Effector memory CD8-positive, alpha-beta T cell (primary cell): ENCODE data around the gene CAMLG.
"Not testable (repeated sequence)": the region's sequence is repeated elsewhere in the genome, so short reads cannot be mapped to it uniquely, and the experiment has no call there.

Source experiments
- ATAC-seq: fragments of 150-1000 bp; cut with Tn5 transposase; replicated peaks from 2 replicates; pipeline ENCODE4 v1.10.0; 2021; ENCODE audit warnings: mild to moderate bottlenecking, moderate library complexity
- DNase-seq, 3 experiments: peaks; one replicate each; pipeline ENCODE4 v3.0.0; 2021
- H3K27ac Mint-ChIP-seq, 2 donors: one replicate each; pipeline ENCODE4 v1.8.0; 2022; ENCODE audit warnings: mild to moderate bottlenecking in 2 of 2, mixed read lengths in 2 of 2, moderate library complexity in 2 of 2
- H3K27me3 Mint-ChIP-seq, 2 donors: one replicate each; pipeline ENCODE4 v1.8.0; 2022; ENCODE audit warnings: mixed read lengths in 2 of 2
- H3K36me3 Mint-ChIP-seq: one replicate; pipeline ENCODE4 v1.8.0; 2022; ENCODE audit warnings: mild to moderate bottlenecking, moderate library complexity, mixed read lengths; ENCODE audit not compliant: insufficient read depth
- H3K4me1 Mint-ChIP-seq, 2 donors: one replicate each; pipeline ENCODE4 v1.8.0; 2022; ENCODE audit warnings: low read depth in 2 of 2, mixed read lengths in 2 of 2
- H3K4me3 Mint-ChIP-seq, 2 donors: one replicate each; pipeline ENCODE4 v1.8.0; 2022; ENCODE audit warnings: mild to moderate bottlenecking in 2 of 2, mixed read lengths in 2 of 2, moderate library complexity in 2 of 2
- H3K9me3 Mint-ChIP-seq, 2 donors: one replicate each; pipeline ENCODE4 v1.8.0; 2022; ENCODE audit warnings: mixed read lengths in 2 of 2

CAMLG gene

GRCh38 chr5:134742134-134742533 lies 3.8 kb downstream of the CAMLG start:
- Mint-ChIP-seq H3K9me3 (no peaks in the 10 kb centered on the region), H3K4me3 (no peak overlapping the region), H3K27me3 (no peaks in the 10 kb centered on the region), H3K36me3 (peaks cover 20% of the 10 kb centered on the region), H3K27ac (no peak overlapping the region), H3K4me1 (peaks cover 22 to 24% of the 10 kb centered on the region in 2 donors)
- ATAC-seq (no peak), DNase-seq (no peak)

GRCh38 chr5:134749415-134749814 lies 11.1 kb downstream of the CAMLG start:
- H3K9me3 Mint-ChIP-seq, result no peaks in the 10 kb centered on the region
- no peak overlapping the region for H3K4me3 Mint-ChIP-seq
- no peaks in the 10 kb centered on the region for H3K27me3 Mint-ChIP-seq
- peak overlapping the region in 1 of 2 donors; percentile 41 for H3K27ac Mint-ChIP-seq
- H3K36me3 Mint-ChIP-seq, result peaks cover 18% of the 10 kb centered on the region
- no peaks in the 10 kb centered on the region for H3K4me1 Mint-ChIP-seq
- DNase-seq (no peak), ATAC-seq (no peak)

- ATAC-seq (no peak), DNase-seq (no peak)
- no peaks in the 10 kb centered on the region for H3K9me3 Mint-ChIP-seq
Observed at GRCh38 chr5:134758176-134758503, 19.8 kb downstream of the CAMLG start.

GRCh38 chr5:134758504-134759341 lies 20.4 kb downstream of the CAMLG start, which contains the start of gene DDX46:
Gene DDX46 (plus strand): TSS chr5:134758779. CDS start chr5:134758939, 160 bp downstream.
- Mint-ChIP-seq H3K4me1 (peaks cover 19 to 27% of the 10 kb centered on the region in 2 donors), H3K36me3 (peaks cover 16% of the 10 kb centered on the region), H3K27me3 (no peaks in the 10 kb centered on the region), H3K4me3 (peak within 1 kb of the TSS; percentile 99 to 100), H3K27ac (peak within 1 kb of the TSS; percentile 97 to 98), H3K9me3 (no peaks in the 10 kb centered on the region)
- ATAC-seq (peak; percentile 98), DNase-seq (peak; percentile 93 to 94 (median 94))

More at GRCh38 chr5:134758176-134758503, 19.8 kb downstream of the CAMLG start:
- H3K4me3 Mint-ChIP-seq, result peak overlapping the region; percentile 99 to 100
- H3K36me3 Mint-ChIP-seq, result peaks cover 10% of the 10 kb centered on the region
- peaks cover 19 to 27% of the 10 kb centered on the region in 2 donors for H3K4me1 Mint-ChIP-seq
- no peaks in the 10 kb centered on the region for H3K27me3 Mint-ChIP-seq
- peak overlapping the region; percentile 97 to 98 for H3K27ac Mint-ChIP-seq

GRCh38 chr5:134767528-134768291 lies 29.4 kb downstream of the CAMLG start:
- not testable (repeated sequence) for H3K4me1 Mint-ChIP-seq, ATAC-seq, H3K27ac Mint-ChIP-seq, H3K9me3 Mint-ChIP-seq, H3K27me3 Mint-ChIP-seq, DNase-seq, H3K4me3 Mint-ChIP-seq
- H3K36me3 Mint-ChIP-seq, result peaks cover 90% of the 10 kb centered on the region

GRCh38 chr5:134769206-134769605 lies 30.9 kb downstream of the CAMLG start:
- H3K27ac Mint-ChIP-seq, result no peak overlapping the region
- H3K27me3 Mint-ChIP-seq, result no peaks in the 10 kb centered on the region
- H3K4me3 Mint-ChIP-seq, result no peak overlapping the region
- no peak for DNase-seq
- no peak for ATAC-seq
- peaks cover 0 to 3% of the 10 kb centered on the region in 2 donors for H3K4me1 Mint-ChIP-seq
- peaks cover 94% of the 10 kb centered on the region for H3K36me3 Mint-ChIP-seq
- H3K9me3 Mint-ChIP-seq, result no peaks in the 10 kb centered on the region

GRCh38 chr5:134772461-134773125 lies 34.2 kb downstream of the CAMLG start:
- peaks cover 93% of the 10 kb centered on the region for H3K36me3 Mint-ChIP-seq

GRCh38 chr5:134777366-134777765 lies 39.0 kb downstream of the CAMLG start:
- ATAC-seq (no peak), DNase-seq (no peak)
- H3K9me3 Mint-ChIP-seq, result no peaks in the 10 kb centered on the region
- H3K4me3 Mint-ChIP-seq, result no peak overlapping the region
- H3K27me3 Mint-ChIP-seq, result no peaks in the 10 kb centered on the region
- no peaks in the 10 kb centered on the region for H3K4me1 Mint-ChIP-seq
- H3K36me3 Mint-ChIP-seq, result peaks cover 80% of the 10 kb centered on the region
- H3K27ac Mint-ChIP-seq, result no peak overlapping the region

More at GRCh38 chr5:134772461-134773125, 34.2 kb downstream of the CAMLG start:
- Mint-ChIP-seq H3K4me1 (no peaks in the 10 kb centered on the region), H3K27me3 (no peaks in the 10 kb centered on the region), H3K27ac (no peak overlapping the region), H3K9me3 (no peaks in the 10 kb centered on the region), H3K4me3 (no peak overlapping the region)
- no peak for DNase-seq
- ATAC-seq, result no peak

GRCh38 chr5:134784241-134784920 lies 46.0 kb downstream of the CAMLG start:
- peaks cover 83% of the 10 kb centered on the region for H3K36me3 Mint-ChIP-seq

GRCh38 chr5:134784946-134785620 lies 46.7 kb downstream of the CAMLG start:
- no peak overlapping the region for H3K4me3 Mint-ChIP-seq
- peaks cover 89% of the 10 kb centered on the region for H3K36me3 Mint-ChIP-seq
- H3K27me3 Mint-ChIP-seq, result no peaks in the 10 kb centered on the region
- ATAC-seq (no peak), DNase-seq (no peak)
- H3K27ac Mint-ChIP-seq, result peak overlapping the region in 1 of 2 donors; percentile 67
- no peaks in the 10 kb centered on the region for H3K9me3 Mint-ChIP-seq
- no peaks in the 10 kb centered on the region for H3K4me1 Mint-ChIP-seq

More at GRCh38 chr5:134784241-134784920, 46.0 kb downstream of the CAMLG start:
- ATAC-seq (no peak), DNase-seq (no peak)
- Mint-ChIP-seq H3K4me1 (no peaks in the 10 kb centered on the region), H3K9me3 (no peaks in the 10 kb centered on the region), H3K27me3 (no peaks in the 10 kb centered on the region), H3K4me3 (no peak overlapping the region), H3K27ac (peak overlapping the region; percentile 8 to 67)

GRCh38 chr5:134787692-134788091 lies 49.3 kb downstream of the CAMLG start:
- Mint-ChIP-seq H3K4me3 (no peak overlapping the region), H3K27ac (peak overlapping the region in 1 of 2 donors; percentile 22)

GRCh38 chr5:134791580-134791979 lies 53.2 kb downstream of the CAMLG start:
- no peak overlapping the region for H3K4me3 Mint-ChIP-seq

More at GRCh38 chr5:134787692-134788091, 49.3 kb downstream of the CAMLG start:
- Mint-ChIP-seq H3K36me3 (peaks cover 86% of the 10 kb centered on the region), H3K4me1 (no peaks in the 10 kb centered on the region), H3K9me3 (no peaks in the 10 kb centered on the region), H3K27me3 (no peaks in the 10 kb centered on the region)
- DNase-seq (no peak), ATAC-seq (no peak)

More at GRCh38 chr5:134791580-134791979, 53.2 kb downstream of the CAMLG start:
- Mint-ChIP-seq H3K9me3 (no peaks in the 10 kb centered on the region), H3K27me3 (no peaks in the 10 kb centered on the region), H3K27ac (peak overlapping the region in 1 of 2 donors; percentile 44), H3K4me1 (no peaks in the 10 kb centered on the region), H3K36me3 (peaks cover 83% of the 10 kb centered on the region)
- no peak for DNase-seq
- ATAC-seq, result no peak
